Liver (tissue), 9 donors: ENCODE data around the gene XPO5. TPM values are rescaled to one million over a fixed set of nuclear protein-coding genes. Genes with fewer than 3 reads are reported as not detected.
A peak's percentile ranks its signal among the peaks of the same experiment; 100 is the strongest.

ENCODE experiments used
- DNase-seq: peaks from one replicate; pipeline ENCODE4 v3.0.0-alpha.2; 2017; ENCODE audit warnings: low spot score
- H3K27ac ChIP-seq, 2 donors: one replicate each; pipeline ENCODE4 v1.7.0; 2013; ENCODE audit warnings: inconsistent platforms in 2 of 2, low read length in 2 of 2, control low read depth in 1 of 2, low read depth in 1 of 2, mild to moderate bottlenecking in 1 of 2
- H3K27me3 ChIP-seq, 4 donors: one replicate each; pipeline versions ENCODE4 v1.6.1 to v1.7.0; 2013; ENCODE audit warnings: low read length in 3 of 4, inconsistent platforms in 1 of 4, mild to moderate bottlenecking in 1 of 4, moderate library complexity in 1 of 4; ENCODE audit not compliant: control insufficient read depth in 4 of 4, insufficient read depth in 4 of 4
- H3K36me3 ChIP-seq, 4 donors: one replicate each; pipeline versions ENCODE4 v1.6.1 to v1.7.0; 2013; ENCODE audit warnings: low read length in 3 of 4, mild to moderate bottlenecking in 3 of 4, low read depth in 1 of 4, moderate library complexity in 1 of 4; ENCODE audit not compliant: control insufficient read depth in 4 of 4, insufficient read depth in 3 of 4
- H3K4me1 ChIP-seq, 4 donors: one replicate each; pipeline versions ENCODE4 v1.6.1 to v1.7.0; 2013; ENCODE audit warnings: low read length in 3 of 4, mild to moderate bottlenecking in 3 of 4, moderate library complexity in 1 of 4; ENCODE audit not compliant: control insufficient read depth in 4 of 4, insufficient read depth in 4 of 4
- H3K4me3 ChIP-seq, 3 donors: one replicate each; pipeline versions ENCODE4 v1.6.1 to v1.7.0; 2013; ENCODE audit warnings: low read length in 3 of 3, control low read depth in 1 of 3, low read depth in 1 of 3, mild to moderate bottlenecking in 1 of 3
- H3K9ac ChIP-seq, 2 donors: one replicate each; pipeline ENCODE4 v1.7.0; 2013; ENCODE audit warnings: low read length in 2 of 2, mild to moderate bottlenecking in 2 of 2, moderate library complexity in 2 of 2, control low read depth in 1 of 2, low read depth in 1 of 2
- H3K9me3 ChIP-seq, 4 donors: one replicate each; pipeline versions ENCODE4 v1.6.1 to v1.7.0; 2013; ENCODE audit warnings: low read length in 3 of 4; ENCODE audit not compliant: control insufficient read depth in 4 of 4
- HNF4A ChIP-seq, 2 donors: conservative IDR thresholded peaks; 2 replicates each; pipeline ENCODE4 v1.6.1; 2016; ENCODE audit warnings: antibody characterized with exemption in 2 of 2, mild to moderate bottlenecking in 2 of 2
- NR2F2 ChIP-seq: IDR thresholded peaks from 2 replicates; pipeline ENCODE4 v1.6.1; 2016; ENCODE audit warnings: antibody characterized with exemption
- RAD21 ChIP-seq, 2 donors: IDR thresholded peaks; 2 replicates each; pipeline ENCODE4 v1.6.1; 2016; ENCODE audit warnings: antibody characterized with exemption in 2 of 2, mild to moderate bottlenecking in 2 of 2
- RXRA ChIP-seq, 2 donors: IDR thresholded peaks; 2 replicates each; pipeline ENCODE4 v1.6.1; 2017 to 2018; ENCODE audit warnings: antibody characterized with exemption in 2 of 2, mild to moderate bottlenecking in 1 of 2
- WGBS: extraction: QIAGEN DNeasy Blood & Tissue Kit; methylation state at CpG from one replicate; pipeline ENCODE4 v1.1.7; 2013; 5-methylcytosine and 5-hydroxymethylcytosine counted together
- polyA plus RNA-seq, 2 donors: library from polyadenylated mRNA; stranded (reverse) in 1 of 2; unstranded in 1 of 2; fragments of 200-250 nt in 1 of 2; fragments of >200 nt in 1 of 2; fragmentation: Nextera tagmentation in 1 of 2; extraction: Ambion mirVana in 1 of 2; gene quantifications; one replicate each; pipeline versions ENCODE4 v1.2.1 to v1.2.3, GENCODE V29; 2013 to 2015
- total RNA-seq, 2 donors: library from RNA; depleted of rRNA; stranded (reverse); fragments of >200 nt; gene quantifications; one replicate each; pipeline ENCODE4 v1.2.3, GENCODE V29; 2014
- TF ChIP-seq, protein P1 (sequence below): fragments of 150-350 bp; IDR thresholded peaks from 2 replicates; pipeline ENCODE4 v1.5.1; 2017; ENCODE audit warnings: improper control_type of control experiment, low read depth, low read length; ENCODE audit not compliant: missing input control
- TF ChIP-seq, protein P2 (sequence below): IDR thresholded peaks from 2 replicates; pipeline ENCODE4 v1.6.1; 2016; ENCODE audit warnings: antibody characterized with exemption
- TF ChIP-seq, protein P3 (sequence below): IDR thresholded peaks from 2 replicates; pipeline ENCODE4 v1.6.1; 2016; ENCODE audit warnings: antibody characterized with exemption, mild to moderate bottlenecking
- TF ChIP-seq, protein P4 (sequence below): IDR thresholded peaks from 2 replicates; pipeline ENCODE4 v1.6.1; 2016; ENCODE audit warnings: antibody characterized with exemption
- donor health status: healthy.
- donor health status: healthy.
- donor health status: healthy.
- donor health status: healthy.
- donor health status: healthy.

XPO5 gene
- total and polyA plus RNA-seq, 4 donors, result 6.1 to 15.8 (median 9.8) TPM

DNA sequence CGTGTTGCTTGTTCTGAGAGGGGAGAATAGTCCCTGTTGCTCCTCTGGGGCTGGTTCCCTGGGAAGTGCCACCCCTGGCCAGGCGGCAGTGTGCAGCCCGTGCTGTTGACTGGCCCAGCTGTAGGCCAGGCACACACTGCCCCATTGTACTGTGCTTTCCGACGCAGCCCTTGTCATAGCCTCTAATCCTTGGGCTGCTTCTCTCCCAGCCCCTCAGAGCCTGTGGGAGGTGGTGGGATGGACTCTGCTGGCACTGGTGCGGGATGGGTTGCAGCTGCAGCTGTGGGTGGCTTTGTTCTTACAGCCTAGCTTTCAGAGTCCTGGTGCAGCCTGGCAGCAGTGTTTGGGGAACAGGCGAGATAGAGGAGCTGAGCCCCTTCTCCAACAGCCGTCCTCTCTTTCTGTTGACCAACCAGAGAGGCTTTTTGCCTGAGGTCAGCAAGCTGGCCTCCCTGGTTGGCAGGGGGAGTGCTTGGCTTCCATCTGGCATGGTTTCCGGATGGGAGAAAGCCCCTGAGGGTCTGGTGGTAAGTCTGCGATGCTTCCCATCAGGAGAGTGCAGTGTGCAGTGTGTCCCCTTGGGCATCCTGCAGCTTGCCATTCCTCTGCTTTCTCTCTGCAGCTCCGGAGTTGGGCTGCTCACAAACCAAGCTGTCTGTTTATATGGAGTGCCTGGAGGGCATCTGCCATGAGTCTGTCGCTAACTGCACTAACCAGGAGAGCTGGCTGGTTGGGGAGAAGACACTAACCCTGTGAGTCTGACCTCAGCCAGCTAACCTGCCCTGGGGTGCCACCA lies 86.4 kb downstream of the XPO5 start:
- no peak for TF ChIP-seq NR2F2
- TF ChIP-seq, protein P1, sequence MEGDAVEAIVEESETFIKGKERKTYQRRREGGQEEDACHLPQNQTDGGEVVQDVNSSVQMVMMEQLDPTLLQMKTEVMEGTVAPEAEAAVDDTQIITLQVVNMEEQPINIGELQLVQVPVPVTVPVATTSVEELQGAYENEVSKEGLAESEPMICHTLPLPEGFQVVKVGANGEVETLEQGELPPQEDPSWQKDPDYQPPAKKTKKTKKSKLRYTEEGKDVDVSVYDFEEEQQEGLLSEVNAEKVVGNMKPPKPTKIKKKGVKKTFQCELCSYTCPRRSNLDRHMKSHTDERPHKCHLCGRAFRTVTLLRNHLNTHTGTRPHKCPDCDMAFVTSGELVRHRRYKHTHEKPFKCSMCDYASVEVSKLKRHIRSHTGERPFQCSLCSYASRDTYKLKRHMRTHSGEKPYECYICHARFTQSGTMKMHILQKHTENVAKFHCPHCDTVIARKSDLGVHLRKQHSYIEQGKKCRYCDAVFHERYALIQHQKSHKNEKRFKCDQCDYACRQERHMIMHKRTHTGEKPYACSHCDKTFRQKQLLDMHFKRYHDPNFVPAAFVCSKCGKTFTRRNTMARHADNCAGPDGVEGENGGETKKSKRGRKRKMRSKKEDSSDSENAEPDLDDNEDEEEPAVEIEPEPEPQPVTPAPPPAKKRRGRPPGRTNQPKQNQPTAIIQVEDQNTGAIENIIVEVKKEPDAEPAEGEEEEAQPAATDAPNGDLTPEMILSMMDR, result no peak
- TF ChIP-seq, protein P2, sequence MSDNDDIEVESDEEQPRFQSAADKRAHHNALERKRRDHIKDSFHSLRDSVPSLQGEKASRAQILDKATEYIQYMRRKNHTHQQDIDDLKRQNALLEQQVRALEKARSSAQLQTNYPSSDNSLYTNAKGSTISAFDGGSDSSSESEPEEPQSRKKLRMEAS, result no peak
- Histone ChIP-seq H3K4me1 (peaks cover 10 to 26% (median 21%) of the 10 kb centered on the region in 4 donors), H3K27me3 (no peaks in the 10 kb centered on the region), H3K9me3 (no peaks in the 10 kb centered on the region), H3K4me3 (no peak overlapping the region), H3K27ac (peak overlapping the region in 1 of 2 donors; percentile 44), H3K9ac (no peak overlapping the region), H3K36me3 (peaks cover 0 to 2% (median 0%) of the 10 kb centered on the region in 4 donors)
- no peak for DNase-seq
- WGBS, result 96% methylated on average over 12 of the region's 12 CpGs

DNA sequence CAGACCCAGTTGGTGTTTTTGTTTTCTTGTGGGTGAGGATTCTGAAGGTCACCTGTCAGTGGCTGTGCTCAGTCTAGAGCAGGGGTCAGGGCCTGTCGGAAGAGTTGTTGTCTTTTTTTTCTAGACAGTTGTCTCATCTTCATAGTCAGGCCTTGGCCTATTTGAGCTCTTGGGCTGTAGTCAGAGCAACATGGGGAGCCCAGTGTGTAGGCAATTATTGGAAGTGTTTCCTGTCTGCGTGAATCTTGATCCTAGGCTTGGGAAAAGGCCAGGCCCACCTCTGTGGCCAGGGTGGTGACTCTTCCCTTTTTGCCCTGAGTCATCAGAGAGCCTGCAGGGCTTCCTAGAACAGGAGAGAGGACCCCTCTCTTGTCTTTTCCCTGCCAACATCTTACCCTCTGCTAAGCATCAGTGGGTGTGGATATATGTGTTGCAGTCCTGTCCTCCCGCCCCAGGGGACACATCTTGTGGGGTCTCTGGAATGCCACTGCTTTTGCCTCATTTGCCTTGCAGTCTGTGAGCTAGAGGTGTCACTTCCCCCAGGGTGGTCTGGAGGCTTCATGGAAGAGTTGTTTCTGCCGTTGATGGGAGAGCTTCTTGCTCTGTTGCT lies 87.1 kb downstream of the XPO5 start:
- Histone ChIP-seq H3K4me1 (peaks cover 10 to 20% (median 15%) of the 10 kb centered on the region in 4 donors), H3K4me3 (no peak overlapping the region), H3K27me3 (no peaks in the 10 kb centered on the region), H3K27ac (no peak overlapping the region), H3K9ac (no peak overlapping the region), H3K36me3 (peaks cover 0 to 2% (median 0%) of the 10 kb centered on the region in 4 donors), H3K9me3 (no peaks in the 10 kb centered on the region)
- WGBS, result 82% methylated on average over 4 of the region's 4 CpGs
- no peak for TF ChIP-seq NR2F2
- no peak for TF ChIP-seq RAD21 (IDR thresholded peaks at IDR 0.05)
- TF ChIP-seq, protein P3, sequence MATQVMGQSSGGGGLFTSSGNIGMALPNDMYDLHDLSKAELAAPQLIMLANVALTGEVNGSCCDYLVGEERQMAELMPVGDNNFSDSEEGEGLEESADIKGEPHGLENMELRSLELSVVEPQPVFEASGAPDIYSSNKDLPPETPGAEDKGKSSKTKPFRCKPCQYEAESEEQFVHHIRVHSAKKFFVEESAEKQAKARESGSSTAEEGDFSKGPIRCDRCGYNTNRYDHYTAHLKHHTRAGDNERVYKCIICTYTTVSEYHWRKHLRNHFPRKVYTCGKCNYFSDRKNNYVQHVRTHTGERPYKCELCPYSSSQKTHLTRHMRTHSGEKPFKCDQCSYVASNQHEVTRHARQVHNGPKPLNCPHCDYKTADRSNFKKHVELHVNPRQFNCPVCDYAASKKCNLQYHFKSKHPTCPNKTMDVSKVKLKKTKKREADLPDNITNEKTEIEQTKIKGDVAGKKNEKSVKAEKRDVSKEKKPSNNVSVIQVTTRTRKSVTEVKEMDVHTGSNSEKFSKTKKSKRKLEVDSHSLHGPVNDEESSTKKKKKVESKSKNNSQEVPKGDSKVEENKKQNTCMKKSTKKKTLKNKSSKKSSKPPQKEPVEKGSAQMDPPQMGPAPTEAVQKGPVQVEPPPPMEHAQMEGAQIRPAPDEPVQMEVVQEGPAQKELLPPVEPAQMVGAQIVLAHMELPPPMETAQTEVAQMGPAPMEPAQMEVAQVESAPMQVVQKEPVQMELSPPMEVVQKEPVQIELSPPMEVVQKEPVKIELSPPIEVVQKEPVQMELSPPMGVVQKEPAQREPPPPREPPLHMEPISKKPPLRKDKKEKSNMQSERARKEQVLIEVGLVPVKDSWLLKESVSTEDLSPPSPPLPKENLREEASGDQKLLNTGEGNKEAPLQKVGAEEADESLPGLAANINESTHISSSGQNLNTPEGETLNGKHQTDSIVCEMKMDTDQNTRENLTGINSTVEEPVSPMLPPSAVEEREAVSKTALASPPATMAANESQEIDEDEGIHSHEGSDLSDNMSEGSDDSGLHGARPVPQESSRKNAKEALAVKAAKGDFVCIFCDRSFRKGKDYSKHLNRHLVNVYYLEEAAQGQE, result no peak
- TF ChIP-seq HNF4A (conservative IDR thresholded peaks at IDR 0.05), result no peak
- TF ChIP-seq, protein P4, sequence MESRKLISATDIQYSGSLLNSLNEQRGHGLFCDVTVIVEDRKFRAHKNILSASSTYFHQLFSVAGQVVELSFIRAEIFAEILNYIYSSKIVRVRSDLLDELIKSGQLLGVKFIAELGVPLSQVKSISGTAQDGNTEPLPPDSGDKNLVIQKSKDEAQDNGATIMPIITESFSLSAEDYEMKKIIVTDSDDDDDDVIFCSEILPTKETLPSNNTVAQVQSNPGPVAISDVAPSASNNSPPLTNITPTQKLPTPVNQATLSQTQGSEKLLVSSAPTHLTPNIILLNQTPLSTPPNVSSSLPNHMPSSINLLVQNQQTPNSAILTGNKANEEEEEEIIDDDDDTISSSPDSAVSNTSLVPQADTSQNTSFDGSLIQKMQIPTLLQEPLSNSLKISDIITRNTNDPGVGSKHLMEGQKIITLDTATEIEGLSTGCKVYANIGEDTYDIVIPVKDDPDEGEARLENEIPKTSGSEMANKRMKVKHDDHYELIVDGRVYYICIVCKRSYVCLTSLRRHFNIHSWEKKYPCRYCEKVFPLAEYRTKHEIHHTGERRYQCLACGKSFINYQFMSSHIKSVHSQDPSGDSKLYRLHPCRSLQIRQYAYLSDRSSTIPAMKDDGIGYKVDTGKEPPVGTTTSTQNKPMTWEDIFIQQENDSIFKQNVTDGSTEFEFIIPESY, result no peak
- no peak for TF ChIP-seq RXRA (IDR thresholded peaks at IDR 0.05)
- DNase-seq, result no peak
